Measurements from ENCODE around the gene DUSP7.

DUSP7 gene, protein sequence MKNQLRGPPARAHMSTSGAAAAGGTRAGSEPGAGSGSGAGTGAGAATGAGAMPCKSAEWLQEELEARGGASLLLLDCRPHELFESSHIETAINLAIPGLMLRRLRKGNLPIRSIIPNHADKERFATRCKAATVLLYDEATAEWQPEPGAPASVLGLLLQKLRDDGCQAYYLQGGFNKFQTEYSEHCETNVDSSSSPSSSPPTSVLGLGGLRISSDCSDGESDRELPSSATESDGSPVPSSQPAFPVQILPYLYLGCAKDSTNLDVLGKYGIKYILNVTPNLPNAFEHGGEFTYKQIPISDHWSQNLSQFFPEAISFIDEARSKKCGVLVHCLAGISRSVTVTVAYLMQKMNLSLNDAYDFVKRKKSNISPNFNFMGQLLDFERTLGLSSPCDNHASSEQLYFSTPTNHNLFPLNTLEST

DNA sequence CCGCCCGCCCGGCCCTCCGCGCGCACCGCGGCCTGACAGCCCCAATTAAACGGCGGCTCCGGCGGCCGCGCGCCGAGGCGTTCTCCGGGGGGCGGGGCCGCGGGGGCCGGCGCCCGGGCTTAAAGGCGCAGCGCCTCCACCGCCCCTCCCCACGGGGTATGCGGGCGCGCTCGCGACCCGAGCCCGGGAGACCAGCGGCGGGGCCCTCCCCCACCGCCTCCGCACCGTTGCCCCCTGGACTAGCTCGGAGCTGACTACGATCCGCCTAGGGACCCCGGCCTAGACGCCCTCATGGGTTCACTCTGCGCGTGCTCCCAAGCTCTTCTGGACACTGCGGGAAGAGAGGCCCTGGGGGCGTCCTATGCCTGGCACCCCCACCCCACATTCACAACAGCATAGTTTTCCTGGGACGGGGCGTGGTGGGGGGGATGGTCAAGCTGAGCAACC lies at the start of gene DUSP7:
DUSP7 (minus strand) TSS at position 51 of the 447 bp plus-strand sequence. CDS start 205 bp downstream, outside the sequence.
- peak; percentile 68 for DNase-seq (ENCODE audit: low spot score)

DNA sequence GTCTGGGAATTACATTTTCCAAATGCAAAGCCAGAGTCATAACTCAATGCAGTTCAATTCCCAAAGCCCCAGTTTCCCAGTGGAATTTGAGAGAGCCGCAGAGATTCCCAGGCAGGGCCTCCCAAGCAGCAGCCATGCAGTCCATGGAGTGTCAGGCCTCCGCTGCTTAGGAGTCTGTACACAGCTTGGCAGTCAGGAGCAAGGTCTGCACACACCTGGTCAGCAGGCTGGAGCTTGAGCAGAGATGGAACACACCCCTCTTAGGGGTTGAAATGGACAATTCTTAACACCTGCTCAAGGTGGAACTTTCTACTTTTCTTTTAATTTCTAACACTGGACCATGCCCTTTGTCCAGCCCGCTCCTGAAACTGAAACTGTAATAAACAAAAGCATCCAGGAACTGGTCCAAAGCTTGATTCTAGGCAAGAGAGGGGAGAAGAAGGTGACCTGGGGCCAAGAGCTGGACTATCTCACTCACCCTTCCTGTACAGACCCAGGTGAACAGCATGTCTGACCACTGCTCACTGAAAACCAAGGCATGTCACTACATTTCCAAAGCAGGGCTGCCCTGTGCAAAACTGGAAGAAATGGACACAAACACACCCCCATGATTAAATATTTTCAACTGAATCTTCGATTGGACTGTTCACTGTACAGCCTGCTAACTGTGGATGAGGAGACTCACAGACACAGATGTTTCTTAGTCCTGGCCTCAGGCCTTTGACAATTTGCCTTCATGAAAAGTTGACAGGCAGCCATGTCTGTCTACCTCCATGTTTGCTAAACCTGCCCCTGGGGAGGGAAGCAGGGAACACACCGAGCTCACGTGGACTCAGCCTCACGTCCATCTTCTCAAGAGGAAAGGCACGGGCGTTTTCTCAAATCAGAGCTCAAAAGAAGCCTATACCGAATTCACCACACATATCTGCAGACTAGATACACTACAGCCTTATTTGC lies 48.6 kb upstream of the DUSP7 start:
- DNase-seq (ENCODE audit: low spot score), result no peak

DNA sequence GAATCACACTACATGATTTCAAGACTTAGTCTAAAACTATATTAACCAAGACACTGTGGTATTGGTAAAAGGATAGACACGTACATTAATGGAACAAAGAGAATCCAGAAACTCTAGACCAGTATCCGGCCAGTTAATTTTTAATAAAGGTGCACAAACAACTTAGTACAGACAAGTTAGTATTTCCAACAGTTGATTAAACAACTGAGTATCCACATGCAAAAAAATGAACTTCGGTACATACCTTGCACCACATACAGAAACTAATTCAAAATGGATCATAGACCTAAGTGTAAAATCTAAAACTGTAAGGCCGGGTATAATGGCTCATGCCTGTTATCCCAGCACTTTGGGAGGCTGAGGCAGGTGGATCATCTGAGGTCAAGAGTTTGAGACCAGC lies 46.6 kb upstream of the DUSP7 start:
- DNase-seq (ENCODE audit: low spot score), result no peak

DNA sequence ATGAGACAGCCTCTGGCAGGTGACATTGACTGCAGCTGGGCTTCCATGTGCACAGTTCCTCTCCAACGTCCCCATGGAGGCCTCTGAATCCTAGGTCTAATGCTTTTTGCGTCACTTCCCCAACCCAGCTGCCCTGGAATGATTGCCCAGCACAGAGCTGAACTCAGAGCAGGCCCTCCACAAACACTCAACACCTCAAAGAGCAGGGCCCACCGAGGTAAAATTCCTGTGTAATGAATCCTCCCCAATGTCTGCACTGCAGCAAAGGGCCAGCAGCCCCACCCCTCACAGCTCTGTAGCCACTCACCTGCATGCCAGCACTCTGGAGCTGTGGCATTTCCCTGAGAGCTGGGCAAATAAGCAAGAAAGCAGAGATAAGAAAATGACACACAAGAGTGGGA lies 42.6 kb upstream of the DUSP7 start:
- no peak for DNase-seq (ENCODE audit: low spot score)

DNA sequence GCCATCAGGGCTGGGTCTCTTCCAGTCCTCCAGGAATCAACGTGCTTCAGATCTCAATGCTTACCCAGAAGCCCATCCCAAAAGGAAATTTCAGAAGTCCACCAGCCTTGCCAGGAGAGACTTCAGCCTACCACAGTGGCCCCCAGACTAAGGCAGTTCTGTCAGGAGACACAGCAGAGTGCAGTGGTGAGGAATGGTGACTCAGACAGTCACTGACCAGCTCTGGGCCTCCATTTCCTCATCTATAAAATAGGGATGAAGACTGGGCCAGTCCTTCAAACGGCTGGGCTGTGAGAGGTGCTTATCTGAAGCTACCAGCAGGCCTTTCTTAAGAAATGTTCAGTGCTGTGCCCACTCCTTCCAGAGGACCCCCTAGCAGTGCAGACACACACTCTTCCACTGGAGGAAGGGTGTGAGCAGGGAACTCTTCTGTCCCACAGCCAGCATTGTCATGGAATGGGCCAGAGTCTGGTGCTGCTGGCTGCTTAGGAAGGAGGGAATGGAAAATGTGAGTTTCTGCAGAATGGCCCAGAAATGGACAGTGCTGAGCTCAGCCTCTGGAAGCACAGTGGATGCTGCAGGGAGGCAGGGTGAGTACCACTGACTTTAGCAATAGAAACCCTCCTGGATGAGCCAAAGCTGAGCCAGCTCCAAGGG lies 41.6 kb upstream of the DUSP7 start:
- no peak for DNase-seq (ENCODE audit: low spot score)

DNA sequence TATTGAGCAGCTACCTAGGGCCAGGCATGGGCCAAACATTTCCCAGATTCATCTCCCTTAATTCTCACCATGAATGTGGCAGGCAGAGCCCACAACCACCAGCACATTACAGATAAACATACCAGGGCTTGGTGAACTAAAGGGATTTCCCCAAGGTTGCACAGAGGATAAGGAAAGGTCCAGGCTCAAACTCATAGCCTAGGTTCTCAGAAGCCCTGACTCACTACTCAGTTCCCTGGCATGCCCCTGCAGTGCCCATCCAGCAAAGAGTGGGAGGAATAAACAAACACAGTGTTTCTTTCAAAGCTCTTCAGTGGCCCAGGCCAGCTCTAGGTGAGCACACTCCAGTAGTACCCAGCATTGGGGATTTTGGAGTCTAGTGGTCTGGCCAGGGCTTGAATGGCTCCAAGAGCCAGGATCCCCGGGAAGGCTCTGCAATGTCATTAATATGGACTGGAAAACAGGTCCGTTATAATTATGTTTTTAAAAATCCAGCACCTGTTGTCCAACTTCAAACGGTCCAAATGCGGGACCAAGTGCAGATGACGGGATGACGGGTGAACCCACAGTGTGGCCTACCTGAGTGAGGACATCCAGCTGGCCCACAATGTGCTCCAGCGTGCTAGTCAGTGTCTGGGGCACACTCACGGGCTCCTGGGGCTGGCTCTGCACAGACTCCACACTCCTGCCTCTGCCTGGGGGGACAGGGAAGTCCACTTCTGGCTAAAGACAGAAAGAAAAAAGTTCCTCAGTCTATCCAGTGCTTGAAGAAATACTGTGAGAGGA lies 39.8 kb upstream of the DUSP7 start:
- no peak for DNase-seq (ENCODE audit: low spot score)

DNA sequence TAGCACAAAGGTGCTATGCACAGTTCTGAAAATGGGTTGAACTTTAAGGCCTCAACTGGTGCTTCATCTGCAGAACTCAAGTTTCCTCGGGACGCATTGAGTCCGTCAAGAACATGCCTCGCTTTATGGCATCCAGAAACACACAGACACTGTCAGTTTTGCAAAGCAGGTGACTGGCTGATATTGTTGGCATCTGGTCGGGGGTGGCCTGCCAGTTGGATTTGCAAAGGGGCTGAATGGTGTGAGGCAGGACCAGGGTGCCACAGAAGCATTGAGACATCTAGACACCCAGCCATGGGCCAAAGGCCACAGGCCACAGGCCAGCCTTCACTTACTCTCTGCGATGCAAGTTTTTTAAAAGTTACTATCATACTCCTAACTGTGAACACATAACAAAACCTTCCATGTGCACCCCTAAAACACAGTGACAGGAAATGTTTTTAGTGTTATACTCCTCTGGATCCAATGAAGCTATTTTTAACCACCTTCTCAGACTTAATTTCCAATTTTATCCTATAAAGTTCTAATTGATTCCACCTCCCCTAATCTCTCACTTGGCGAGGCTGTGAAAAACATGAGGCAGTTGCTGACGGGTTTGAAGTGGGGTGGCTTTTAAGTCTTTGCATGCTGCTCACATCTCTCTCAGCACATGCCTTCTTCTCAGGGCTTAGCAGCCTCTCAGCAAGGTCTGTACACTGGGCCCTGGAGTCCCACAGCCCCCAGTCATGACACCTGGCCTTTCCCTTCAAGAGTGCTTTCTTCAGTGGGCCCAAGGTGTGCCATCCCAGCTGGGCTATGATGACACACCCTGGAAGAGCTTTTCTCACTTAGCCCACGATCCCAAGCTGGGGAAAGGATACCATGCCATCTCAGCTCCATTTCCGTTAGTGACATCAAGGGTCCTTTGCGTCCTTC lies 38.5 kb upstream of the DUSP7 start:
- DNase-seq (ENCODE audit: low spot score), result no peak

DNA sequence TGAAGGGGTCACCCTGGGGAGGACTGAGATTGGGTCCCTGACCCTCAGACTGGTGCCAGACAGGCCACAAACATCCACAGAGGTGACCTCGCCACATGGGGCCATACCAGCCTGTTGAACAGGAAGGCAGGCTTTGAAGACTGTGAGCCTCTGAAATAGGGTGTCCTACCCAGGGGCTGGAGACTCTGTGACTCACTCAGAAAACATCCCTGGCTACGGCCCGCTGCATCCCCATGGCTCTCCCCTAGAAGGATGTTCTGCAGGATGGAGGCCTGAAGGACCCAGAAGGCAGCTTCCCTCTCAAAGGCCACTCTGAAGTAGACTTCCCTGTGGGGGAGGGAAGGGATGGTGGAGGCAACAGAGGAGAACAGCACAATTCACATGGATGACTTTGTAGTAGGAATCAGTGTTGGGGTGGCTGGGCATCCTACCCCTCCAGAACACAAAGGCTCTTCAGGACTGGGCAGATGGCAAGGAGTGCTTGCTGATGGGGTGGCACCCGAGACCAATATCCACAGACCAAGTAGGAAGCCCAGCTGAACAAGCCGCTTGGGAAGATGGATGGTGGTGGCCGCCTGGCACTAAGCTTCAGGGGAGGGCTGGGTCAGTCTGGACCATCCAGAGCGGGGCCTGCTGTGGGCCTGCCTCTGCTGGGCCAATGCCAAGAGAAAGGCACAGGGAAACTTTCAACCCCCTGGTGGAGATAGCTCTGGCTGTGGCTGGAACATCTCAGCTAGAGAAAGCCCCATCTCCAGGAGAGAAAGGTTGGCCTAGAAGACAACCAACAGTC lies 37.6 kb upstream of the DUSP7 start:
- DNase-seq (ENCODE audit: low spot score), result no peak

DNA sequence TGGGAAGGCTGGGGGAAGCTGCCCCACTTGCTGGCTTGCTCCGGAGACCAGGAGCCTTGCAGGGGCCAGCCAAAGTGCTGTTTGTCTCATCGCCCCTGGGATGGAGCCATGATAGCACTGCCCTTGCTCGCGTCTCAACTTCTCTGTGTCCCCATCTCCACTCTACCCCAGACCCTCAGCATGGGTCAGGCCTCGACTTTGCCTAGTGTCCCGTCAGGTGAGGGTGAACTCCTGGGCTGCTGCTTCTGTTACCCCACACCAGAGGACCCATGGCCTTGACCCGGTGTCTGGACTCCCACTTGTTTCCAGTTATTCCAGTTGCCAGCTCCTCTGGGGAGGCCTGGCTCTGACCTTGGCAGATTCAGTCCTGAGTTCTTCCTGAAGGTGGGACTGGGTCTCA lies 36.5 kb upstream of the DUSP7 start:
- no peak for DNase-seq (ENCODE audit: low spot score)

DNA sequence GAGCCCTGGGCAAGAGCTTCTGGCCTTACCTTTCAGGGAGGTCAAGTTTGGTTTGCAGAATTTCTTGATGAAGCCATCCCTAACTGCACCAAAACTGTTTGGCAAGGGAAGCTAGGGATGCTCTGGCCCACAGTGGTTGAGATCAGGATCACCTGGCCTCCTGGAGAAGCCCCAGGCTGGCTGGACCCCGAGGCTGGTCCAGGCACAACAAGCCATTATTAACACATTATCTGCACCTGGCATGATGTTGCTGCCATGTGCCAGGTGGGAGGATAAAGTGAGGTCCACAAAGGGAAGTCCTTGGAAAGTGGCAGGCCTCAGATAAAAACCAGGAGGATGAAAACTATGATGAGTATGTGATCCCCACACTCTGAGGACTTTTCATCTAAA lies 35.9 kb upstream of the DUSP7 start:
- DNase-seq (ENCODE audit: low spot score), result no peak

DNA sequence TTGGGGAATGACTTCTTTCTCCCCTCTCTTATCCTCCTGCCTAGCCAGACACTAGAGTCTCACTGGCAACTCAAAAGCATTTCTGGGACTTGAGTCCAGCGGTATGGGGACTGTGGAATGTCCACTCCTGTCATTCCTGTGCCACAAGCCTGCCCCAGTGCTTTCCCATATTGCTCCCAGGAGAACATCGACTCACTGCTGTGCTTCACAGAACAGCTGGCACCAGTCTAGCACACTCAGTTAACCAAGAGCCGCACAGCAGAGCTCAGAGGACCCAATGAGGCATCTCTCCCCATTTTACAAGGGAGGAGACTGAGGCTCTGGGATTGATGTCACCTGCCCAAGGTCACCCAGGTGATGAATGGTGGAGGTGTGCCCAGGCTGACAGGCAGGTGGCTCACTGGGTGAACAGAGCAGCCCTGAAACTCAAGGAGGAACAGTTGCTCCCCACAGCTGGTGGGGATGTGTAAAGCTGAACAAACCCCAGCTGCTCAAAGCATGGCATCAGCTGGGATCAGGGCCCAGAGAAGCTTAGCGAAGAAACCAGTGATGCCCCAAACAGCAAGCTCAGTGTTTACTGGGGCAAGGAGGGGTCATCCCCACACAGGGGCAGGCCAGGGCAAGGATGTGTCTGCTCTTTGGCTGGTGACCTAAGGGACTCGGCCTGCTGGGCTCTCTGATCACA lies 35.4 kb upstream of the DUSP7 start:
- no peak for DNase-seq (ENCODE audit: low spot score)

DNA sequence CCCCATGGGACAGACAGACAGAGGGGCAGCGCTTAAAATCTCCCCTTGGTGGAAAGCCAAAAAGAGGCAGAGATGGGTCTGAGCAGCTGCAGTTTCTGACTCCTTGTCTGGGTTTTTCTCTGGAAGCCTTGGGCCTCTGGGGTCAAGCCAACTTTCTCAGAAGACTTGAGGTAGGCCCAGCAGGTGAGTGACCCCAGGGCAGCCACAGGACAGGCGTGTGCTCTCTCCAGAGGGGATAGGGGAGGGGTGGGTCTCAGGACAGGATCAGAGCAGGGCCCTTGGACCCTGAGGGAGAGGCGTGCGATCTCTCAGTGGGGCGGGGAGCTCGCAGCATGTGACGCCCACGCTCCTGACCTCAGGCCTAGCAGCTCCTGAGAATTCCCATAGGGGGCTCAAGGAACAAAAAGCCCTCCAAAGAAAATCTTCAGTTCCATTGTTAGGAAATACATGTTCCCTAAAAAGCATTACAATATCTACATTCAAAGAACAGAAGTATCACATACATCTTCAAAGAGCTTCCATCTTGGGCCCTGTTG lies 34.6 kb upstream of the DUSP7 start:
- no peak for DNase-seq (ENCODE audit: low spot score)

DNA sequence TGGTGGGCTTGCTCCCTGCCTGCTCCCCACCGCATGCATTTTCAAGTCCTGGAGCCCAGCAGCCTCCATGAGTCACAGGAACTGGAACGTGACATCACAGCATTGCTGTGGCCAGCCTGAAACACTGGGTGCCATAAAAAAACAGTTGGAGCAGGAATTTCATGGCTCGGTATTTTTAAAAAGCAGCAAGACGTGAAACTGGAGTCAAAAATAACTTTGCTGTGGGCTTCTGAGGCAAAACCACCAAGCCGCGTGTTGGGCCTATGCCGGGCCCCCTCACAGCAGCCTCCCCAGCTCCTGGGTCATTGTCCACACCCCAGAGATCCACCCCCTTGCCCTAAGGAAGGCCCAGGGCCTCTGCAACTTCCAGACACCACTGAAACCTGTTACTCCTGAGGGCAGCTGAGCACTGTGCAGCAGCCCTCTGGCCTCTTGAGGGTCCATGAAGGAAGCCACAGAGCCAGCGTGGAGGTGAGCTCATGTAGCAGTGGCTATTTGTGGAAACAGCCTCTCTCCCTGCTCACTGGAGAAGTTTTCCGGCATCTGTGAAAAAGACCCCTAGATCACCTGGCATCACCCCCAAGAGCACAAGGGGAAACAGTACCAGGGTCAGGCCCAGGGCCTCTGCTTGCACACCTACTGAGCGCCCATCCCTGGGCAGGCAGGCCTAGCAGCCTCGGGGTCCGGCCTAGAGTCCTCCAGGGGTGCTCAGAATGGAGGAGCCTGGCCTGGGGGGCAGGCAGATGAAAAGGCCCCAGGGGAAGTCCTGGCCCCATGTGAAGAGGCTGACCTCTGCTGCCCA lies 34.0 kb upstream of the DUSP7 start:
- no peak for DNase-seq (ENCODE audit: low spot score)

DNA sequence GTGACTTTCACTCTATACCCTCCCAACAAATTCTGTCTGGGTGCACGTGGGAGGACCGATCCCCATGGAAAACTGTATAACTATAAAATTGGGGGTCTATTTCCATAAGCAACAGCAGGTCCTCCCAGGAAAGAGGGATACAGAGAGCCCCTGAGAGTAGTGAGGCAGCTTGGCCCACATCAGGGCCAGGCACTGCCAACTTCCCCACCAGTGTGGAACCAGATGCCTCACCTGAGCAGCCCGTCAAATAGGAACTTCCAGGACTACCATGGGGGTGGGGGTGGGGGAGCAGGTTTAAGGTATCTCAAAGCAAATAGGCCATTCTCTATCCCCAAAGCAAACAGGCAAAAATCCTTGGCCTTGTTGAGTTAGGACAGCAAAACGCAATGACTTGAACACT lies 33.3 kb upstream of the DUSP7 start:
- DNase-seq (ENCODE audit: low spot score), result no peak

DNA sequence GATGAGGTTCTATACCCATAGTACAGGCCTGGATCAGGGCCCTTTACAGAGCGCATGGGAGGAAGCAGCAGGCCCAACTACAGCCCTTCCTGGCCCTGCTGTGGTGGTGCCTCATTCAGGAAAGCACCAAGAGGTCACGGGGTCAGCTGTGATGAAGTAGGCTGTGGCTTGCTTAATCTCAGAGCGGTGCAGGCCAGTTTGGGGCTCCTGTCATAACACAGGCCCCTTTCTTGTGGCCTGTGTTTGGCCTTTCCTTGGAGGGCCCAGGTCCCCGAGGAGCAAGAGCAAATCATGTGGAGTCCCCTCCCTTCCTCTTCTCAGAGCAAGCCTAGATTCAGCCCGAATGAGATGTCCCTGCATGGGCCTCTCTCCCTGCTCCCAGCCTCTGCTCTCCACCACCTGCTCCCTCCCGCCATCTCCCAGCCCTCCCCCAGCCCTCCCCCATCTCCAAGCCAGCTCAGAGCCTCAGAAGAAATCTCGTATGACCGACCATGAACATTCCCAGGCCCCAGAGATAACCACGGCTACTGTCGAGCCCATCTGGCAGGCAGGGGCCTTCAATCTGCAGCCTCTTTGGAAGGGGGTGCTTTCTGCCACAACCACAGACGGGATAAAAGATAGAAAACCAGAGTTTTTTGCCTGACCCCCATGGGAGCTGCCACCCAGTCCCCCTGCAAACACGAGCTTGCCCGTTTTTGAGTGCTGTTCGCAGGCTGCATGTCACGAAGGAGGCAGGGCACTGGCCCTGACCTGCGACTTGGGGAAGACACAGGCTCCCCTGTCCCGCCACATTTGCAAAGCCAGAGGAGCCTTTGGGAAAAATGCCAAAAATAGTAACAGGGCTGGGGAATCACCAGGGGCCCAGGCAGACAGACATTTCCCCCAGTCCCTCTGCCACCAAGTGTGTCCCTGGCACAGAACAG lies 32.3 kb upstream of the DUSP7 start:
- no peak for DNase-seq (ENCODE audit: low spot score)

DNA sequence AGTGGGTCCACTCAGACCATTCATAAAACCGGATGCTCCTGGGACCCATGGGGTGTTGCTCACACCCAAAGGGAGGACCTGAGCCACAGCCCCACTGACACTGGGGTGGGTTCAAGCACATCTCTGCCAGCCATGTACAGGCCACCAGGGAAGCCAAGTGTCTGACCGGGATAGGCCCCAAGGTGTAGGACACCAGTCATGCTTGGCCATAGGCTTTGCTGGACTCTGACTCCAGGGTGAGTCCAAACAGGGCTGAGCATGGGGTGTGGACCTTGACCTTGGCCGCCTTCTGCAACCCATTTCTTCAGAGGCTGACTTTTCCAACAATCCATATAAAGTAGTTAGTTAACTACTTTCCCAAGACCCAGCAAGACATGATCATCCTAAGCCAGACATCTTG lies 31.4 kb upstream of the DUSP7 start:
- DNase-seq (ENCODE audit: low spot score), result no peak
